GM12801 (cell line): Measurements from ENCODE around the gene RBBP8NL.

Experiments used
- TF ChIP-seq, protein P1 (sequence below): IDR thresholded peaks from one replicate; pipeline ENCODE4 v1.5.1; 2011; ENCODE audit warnings: control low read depth; ENCODE audit not compliant: insufficient read length; ENCODE audit errors: extremely low read depth

The RBBP8NL gene

DNA sequence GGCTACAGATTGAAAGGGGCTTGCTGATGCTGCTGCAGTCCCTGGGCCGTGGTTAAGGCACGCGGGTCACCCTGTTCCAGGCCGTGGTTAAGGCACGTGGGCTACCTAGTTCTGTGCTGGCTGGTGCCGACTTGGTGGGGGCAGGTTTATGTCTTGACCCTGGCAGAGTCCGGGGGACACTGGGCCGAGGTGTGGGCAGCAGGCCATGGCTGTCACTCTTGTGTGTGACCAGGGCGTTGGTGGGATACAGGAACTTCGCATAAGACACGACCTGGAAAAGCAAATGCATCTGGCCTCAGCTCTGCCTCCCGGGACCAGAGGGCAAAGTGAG is 34.0 kb downstream of the RBBP8NL start:
- TF ChIP-seq, protein P1, sequence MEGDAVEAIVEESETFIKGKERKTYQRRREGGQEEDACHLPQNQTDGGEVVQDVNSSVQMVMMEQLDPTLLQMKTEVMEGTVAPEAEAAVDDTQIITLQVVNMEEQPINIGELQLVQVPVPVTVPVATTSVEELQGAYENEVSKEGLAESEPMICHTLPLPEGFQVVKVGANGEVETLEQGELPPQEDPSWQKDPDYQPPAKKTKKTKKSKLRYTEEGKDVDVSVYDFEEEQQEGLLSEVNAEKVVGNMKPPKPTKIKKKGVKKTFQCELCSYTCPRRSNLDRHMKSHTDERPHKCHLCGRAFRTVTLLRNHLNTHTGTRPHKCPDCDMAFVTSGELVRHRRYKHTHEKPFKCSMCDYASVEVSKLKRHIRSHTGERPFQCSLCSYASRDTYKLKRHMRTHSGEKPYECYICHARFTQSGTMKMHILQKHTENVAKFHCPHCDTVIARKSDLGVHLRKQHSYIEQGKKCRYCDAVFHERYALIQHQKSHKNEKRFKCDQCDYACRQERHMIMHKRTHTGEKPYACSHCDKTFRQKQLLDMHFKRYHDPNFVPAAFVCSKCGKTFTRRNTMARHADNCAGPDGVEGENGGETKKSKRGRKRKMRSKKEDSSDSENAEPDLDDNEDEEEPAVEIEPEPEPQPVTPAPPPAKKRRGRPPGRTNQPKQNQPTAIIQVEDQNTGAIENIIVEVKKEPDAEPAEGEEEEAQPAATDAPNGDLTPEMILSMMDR: no peak

DNA sequence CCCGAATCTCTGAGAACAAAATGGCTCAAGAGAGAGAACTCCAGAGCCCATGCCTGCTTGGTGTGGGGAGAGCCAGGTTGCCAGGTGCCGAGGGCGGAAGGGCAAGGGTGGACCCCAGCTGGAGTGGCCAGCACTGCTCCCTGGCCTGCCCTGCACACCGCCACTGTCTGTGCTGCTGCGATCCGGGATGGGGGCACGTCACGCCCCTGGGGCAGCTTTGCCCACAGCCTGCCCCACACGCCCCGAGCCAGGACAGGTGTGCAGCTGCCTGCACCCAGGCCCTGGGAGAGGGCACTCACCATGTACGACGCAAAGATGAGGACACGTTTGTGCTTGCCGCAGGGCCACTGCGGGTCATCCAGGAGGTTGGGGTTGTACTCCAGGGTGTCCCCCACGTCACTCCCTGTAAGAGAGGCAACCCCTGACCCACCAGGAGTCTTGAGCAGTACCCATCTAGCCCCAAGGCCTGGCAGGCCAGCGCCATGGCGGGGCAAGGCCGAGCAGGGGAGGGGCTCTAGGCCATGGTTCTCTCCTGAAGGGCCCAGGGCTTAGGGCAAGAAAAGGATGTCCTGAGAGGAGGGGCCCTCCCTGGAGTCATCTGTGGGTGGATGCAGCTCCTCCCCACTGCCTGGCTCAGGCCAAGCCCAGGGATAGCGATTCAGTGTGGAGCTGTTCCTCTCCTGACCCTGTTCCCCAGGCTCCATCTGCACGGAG is 34.6 kb downstream of the RBBP8NL start:
- TF ChIP-seq, protein P1: no peak

DNA sequence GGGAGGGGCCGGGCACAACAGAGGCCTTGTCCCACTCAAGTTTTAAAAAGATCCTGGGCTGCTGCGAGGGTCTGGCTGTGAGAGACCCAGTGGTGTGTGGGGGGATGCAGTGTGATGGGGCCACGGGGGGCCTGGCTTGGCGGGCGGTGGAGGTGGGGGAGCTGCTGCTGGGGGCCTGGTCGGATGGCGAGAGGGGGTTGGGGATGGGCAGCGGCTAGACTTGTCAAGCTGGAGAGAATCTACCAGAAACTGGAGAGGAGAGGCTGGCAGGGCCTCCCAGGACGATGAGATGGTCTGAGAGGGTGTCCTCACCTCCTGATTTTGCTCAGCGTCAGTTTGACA is 35.3 kb downstream of the RBBP8NL start:
- TF ChIP-seq, protein P1: no peak

DNA sequence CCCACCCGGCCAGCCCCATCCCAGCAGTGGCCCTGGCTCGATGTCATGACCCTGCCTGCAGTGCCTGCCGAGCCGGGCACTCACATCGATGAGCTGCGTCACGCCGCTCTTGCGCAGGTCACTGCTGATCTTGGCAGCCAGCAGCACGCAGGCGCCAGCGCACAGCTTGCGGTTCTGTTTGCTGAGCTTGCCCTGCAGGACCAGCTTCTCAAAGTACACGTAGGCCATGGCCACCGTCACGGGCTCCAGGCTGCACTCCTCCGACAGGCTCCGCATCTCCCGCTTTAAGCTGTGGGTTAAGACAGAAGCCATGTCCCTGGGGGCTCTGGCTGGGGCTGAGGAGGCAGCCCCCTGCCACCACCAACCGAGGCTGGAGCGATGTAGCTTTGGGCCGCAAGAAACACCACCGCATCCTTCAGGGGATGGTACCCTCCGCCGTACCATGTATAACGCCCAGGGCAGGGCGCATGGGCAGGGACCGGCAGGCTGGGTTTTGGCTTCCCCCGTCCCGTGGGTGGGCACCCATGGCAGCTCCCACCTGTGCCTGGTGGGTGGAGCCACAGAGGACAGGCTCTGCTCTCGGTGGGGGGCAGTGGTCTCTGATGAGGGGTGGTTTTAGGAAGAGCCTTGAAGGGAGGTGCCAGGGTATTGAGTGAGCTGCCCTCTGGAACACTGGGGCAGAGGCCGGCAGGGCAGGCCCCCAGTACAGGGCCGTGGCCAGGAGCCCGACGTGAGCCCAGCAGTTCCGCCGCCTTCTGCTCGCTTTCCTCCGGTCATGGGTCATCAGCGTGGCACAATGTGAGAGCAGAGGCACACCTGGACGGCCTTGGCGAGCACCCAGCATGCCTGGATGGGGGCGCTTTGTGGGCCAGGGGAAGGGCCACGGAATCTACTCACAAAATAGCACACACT is 35.9 kb downstream of the RBBP8NL start:
- TF ChIP-seq, protein P1: no peak

DNA sequence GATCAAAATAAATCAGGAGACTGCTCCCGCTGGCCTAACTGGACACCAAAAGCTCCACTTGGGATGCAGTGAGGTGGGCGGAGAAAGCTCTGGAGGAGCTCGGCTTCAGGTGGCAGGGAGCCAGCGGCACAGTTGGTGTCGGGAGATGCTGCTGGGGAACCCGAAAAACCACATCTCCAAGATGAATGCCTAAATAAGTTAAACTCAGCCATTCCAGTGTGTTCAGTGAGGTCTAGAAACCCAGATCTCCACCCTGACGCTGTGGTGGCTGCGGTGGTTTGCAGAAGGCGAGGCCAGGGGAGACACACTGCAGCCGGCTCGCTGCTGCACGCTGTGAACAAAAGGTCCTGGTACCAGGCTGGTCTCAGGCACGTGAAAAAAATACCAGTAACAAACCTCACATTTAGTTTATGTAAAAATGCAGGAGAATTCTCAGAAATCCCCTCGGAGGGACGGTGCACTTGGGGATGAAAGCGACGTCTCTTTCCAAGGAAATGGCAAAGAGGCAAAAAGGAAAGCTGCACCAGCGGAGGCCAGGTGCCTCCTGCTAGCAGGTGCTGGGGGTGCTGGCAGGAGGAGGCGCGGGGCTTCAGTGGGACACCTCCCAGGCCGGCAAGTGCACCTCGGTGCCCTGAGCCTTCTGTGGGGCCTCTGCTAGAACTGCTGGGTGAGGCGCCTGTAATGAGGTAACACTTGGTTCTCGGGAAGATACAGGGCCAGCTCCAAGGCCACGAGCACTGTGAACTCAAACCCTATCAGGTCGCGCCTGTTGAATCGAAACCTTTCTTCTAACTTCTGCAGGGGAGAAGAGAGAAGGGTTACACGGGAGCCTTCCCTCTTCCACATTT is 36.8 kb downstream of the RBBP8NL start:
- TF ChIP-seq, protein P1: no peak

DNA sequence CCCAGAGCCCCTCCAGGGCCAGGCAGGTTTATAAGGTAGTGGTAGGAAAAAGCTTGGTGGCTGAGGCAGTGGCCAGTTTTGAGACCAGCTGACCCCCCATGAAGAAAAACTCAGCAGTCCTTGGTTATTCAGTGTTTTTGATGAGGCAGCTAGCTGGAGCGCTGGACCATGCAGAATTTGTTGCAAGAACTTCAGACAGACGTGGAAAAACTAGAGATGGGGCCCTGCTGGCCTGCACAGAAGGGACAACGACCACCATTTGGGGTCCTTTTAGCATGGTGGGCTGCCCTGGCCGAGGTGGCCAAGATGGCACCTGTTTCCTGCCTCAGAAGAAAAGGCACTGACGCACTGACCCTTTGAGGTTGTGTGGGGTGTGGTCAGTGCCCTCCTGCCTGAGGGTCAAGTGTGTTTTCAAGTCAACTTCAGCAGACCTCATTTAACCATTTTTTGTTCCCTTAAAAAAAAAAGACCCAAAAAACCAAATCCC is 37.7 kb downstream of the RBBP8NL start:
- TF ChIP-seq, protein P1: no peak

DNA sequence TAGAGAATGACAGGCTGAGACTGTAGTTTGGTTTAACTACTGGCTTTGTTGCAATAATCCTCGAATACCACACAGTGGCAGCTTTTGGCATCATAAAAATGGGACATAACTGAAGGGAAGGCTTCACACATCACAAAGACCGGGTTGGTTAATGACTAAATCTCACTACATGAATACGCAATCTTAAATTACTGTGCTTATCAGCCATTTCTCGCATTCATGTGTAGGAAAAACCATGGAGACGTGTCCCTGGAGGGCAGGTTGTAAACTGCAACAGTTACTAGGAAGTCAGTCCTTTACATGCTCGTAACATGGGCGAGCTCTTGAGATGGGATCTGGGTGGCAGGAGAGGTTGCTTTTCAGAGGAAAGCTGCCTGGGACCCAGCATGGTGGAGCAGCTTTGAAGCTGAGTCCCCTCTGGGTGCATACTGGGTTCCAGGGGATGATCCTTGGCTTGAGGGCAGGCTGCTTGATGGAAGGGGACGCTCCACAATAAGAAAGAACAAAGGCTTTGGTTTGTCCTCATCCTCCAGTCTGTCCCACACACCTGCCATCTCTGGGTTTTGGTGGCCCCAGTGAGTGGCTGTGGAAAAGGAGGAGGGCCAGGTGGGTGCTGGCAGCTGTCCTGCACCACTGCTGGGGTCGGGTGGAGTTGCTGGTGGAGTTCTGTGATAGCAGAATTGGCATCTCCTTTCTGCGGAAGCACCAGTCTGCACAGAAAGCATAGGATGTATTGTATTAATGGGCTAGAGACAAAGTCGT is 38.3 kb downstream of the RBBP8NL start:
- TF ChIP-seq, protein P1: no peak
